Keratinocyte (primary cell): Measurements from ENCODE around the gene SEC31A. TPM values are rescaled to one million over a fixed set of nuclear protein-coding genes. Genes with fewer than 3 reads are reported as not detected.

ENCODE experiments used
- DNase-seq: peaks from one replicate; pipeline ENCODE4 v3.0.0-alpha.2; 2011; ENCODE audit warnings: low read depth, missing footprints, low spot score
- FAIRE-seq: peaks from 2 replicates; lab custom pipeline; 2011; peaks lifted over from hg19 to GRCh38; lab: Jason Lieb, UNC
- H2AFZ ChIP-seq: 2 replicates; pipeline ENCODE4 v1.6.0; 2012; ENCODE audit warnings: low read length, control low read depth, inconsistent platforms; ENCODE audit not compliant: control insufficient read depth
- H3K27ac ChIP-seq: 2 replicates; pipeline ENCODE4 v1.5.1; 2011; ENCODE audit warnings: low read length; ENCODE audit not compliant: control insufficient read depth, insufficient read depth
- H3K27me3 ChIP-seq: 3 replicates; pipeline ENCODE4 v1.6.0; 2011; ENCODE audit warnings: low read length; ENCODE audit not compliant: control insufficient read depth, insufficient read depth; ENCODE audit errors: extremely low read depth
- H3K36me3 ChIP-seq, 2 experiments: 2 replicates in 1 of 2; 3 replicates in 1 of 2; pipeline ENCODE4 v1.5.1; 2011; ENCODE audit warnings: low read length in 2 of 2, mild to moderate bottlenecking in 1 of 2; ENCODE audit not compliant: control insufficient read depth in 2 of 2, insufficient read depth in 2 of 2; ENCODE audit errors: extremely low read depth in 1 of 2
- H3K4me1 ChIP-seq: 3 replicates; pipeline ENCODE4 v1.5.1; 2011; ENCODE audit warnings: low read length; ENCODE audit not compliant: control insufficient read depth, insufficient read depth; ENCODE audit errors: extremely low read depth
- H3K4me2 ChIP-seq: 3 replicates; pipeline ENCODE4 v1.6.0; 2011; ENCODE audit warnings: low read depth, low read length; ENCODE audit not compliant: control insufficient read depth, insufficient read depth; ENCODE audit errors: extremely low read depth
- H3K4me3 ChIP-seq, 3 experiments: fragments of 200-600 bp in 1 of 3; sonication (generic) in 1 of 3; 2 replicates in 2 of 3; 3 replicates in 1 of 3; pipeline ENCODE4 v1.5.1; 2011 to 2016; ENCODE audit warnings: low read length in 3 of 3, mild to moderate bottlenecking in 3 of 3, control low read depth in 2 of 3, inconsistent platforms in 1 of 3, low read depth in 1 of 3, mixed read lengths in 1 of 3, mixed run types in 1 of 3, moderate library complexity in 1 of 3; ENCODE audit not compliant: control insufficient read depth in 2 of 3, insufficient read depth in 2 of 3; ENCODE audit errors: extremely low read depth in 1 of 3
- H3K79me2 ChIP-seq: 2 replicates; pipeline ENCODE4 v1.6.0; 2012; ENCODE audit warnings: low read length; ENCODE audit not compliant: control insufficient read depth, insufficient read depth
- H3K9ac ChIP-seq: 3 replicates; pipeline ENCODE4 v1.6.0; 2011; ENCODE audit warnings: low read length; ENCODE audit not compliant: control insufficient read depth, insufficient read depth; ENCODE audit errors: extremely low read depth
- H3K9me1 ChIP-seq: 3 replicates; pipeline ENCODE4 v1.6.0; 2011; ENCODE audit warnings: low read length; ENCODE audit not compliant: control insufficient read depth, insufficient read depth; ENCODE audit errors: extremely low read depth
- H3K9me3 ChIP-seq: 2 replicates; pipeline ENCODE4 v1.5.1; 2012; ENCODE audit warnings: low read depth, low read length; ENCODE audit not compliant: control insufficient read depth
- H4K20me1 ChIP-seq: 3 replicates; pipeline ENCODE4 v1.6.0; 2011; ENCODE audit warnings: low read length; ENCODE audit not compliant: control insufficient read depth, insufficient read depth; ENCODE audit errors: extremely low read depth
- CTCF ChIP-seq, 3 experiments: IDR thresholded peaks in 1 of 3; conservative IDR thresholded peaks in 1 of 3; optimal IDR thresholded peaks in 1 of 3; 2 replicates in 2 of 3; 3 replicates in 1 of 3; pipeline versions ENCODE3 to v1.5.1; 2011; ENCODE audit warnings: low read length in 3 of 3, mild to moderate bottlenecking in 3 of 3, moderate library complexity in 2 of 3, control low read depth in 1 of 3, inconsistent platforms in 1 of 3; ENCODE audit not compliant: insufficient read depth in 2 of 3; ENCODE audit errors: extremely low read depth in 1 of 3
- EZH2 ChIP-seq: IDR thresholded peaks from one replicate; pipeline ENCODE4 v1.6.1; 2012; ENCODE audit warnings: inconsistent platforms, mild to moderate bottlenecking, low read length, moderate library complexity
- dilution Hi-C: fragments of 300-500 bp; cut with MboI; formaldehyde crosslinking; loops from one replicate; pipeline ENCODE4 v1.7.0; 2020; ENCODE audit warnings: low sequenced_read_pairs; ENCODE audit not compliant: extremely low pct_ligation_motif_present
- polyA plus RNA-seq, 5 experiments: library from polyadenylated mRNA; depleted of rRNA in 3 of 5; stranded (reverse) in 3 of 5; stranded (forward) in 1 of 5; unstranded in 1 of 5; fragments of >200 nt; gene quantifications; 1 replicate in 1 of 5; 2 replicates in 3 of 5; 3 replicates in 1 of 5; pipeline versions ENCODE4 v1.2.1 to v1.2.3, GENCODE V29; 2011 to 2012; ENCODE audit warnings: missing spikeins in 2 of 5, low read depth in 1 of 5, low replicate concordance in 1 of 5

The SEC31A gene
- polyA plus RNA-seq, 1 donor (not counting 4 experiments of a cell fraction or from before 2014, with no cell fraction given) = 192 TPM

- Histone ChIP-seq H3K9ac (peak overlapping the region; percentile 40), H3K27me3 (no peaks in the 10 kb centered on the region), H3K9me3 (peaks cover 13% of the 10 kb centered on the region), H3K79me2 (peaks cover 58% of the 10 kb centered on the region), H3K4me2 (peak overlapping the region; percentile 41), H3K36me3 (peaks cover 1 to 3% of the 10 kb centered on the region in 2 experiments), H2AFZ (no peak overlapping the region), H3K4me3 (peak overlapping the region in 2 of 3 experiments; percentile 0 to 6), H3K4me1 (peaks cover 47% of the 10 kb centered on the region), H4K20me1 (no peaks in the 10 kb centered on the region), H3K27ac (peak overlapping the region; percentile 55), H3K9me1 (no peaks in the 10 kb centered on the region)
- DNase-seq = no peak
- TF ChIP-seq EZH2 (no peak), CTCF (optimal IDR thresholded peaks at IDR 0.05 in 1 of 3, IDR thresholded peaks at IDR 0.05 in 1 of 3, conservative IDR thresholded peaks at IDR 0.05 in 1 of 3; ENCODE audit: extremely low read depth in 1 of 3, insufficient read depth in 2 of 3, low read length in 3 of 3) (no peak)
- dilution Hi-C loops = no loop called here
- FAIRE-seq = peak; percentile 70
Measured at GRCh38 chr4:82784681-82785610, 106.0 kb downstream of the SEC31A start.

GRCh38 chr4:82782626-82783345 is 108.2 kb downstream of the SEC31A start:
- Histone ChIP-seq H3K4me1 (peaks cover 47% of the 10 kb centered on the region), H3K9me3 (peaks cover 2% of the 10 kb centered on the region), H3K79me2 (peaks cover 55% of the 10 kb centered on the region), H3K27ac (no peak overlapping the region), H3K4me3 (no peak overlapping the region), H3K27me3 (no peaks in the 10 kb centered on the region), H3K36me3 (no peaks in the 10 kb centered on the region), H4K20me1 (no peaks in the 10 kb centered on the region), H3K9me1 (no peaks in the 10 kb centered on the region), H3K4me2 (no peak overlapping the region), H2AFZ (no peak overlapping the region), H3K9ac (no peak overlapping the region)
- DNase-seq (no peak), FAIRE-seq (no peak)
- TF ChIP-seq CTCF (optimal IDR thresholded peaks at IDR 0.05 in 1 of 3, IDR thresholded peaks at IDR 0.05 in 1 of 3, conservative IDR thresholded peaks at IDR 0.05 in 1 of 3; ENCODE audit: extremely low read depth in 1 of 3, insufficient read depth in 2 of 3, low read length in 3 of 3) = peak in 1 of 3 experiments; percentile 10
- TF ChIP-seq EZH2 = no peak
- dilution Hi-C loops = no loop called here
